Cardiac fibroblast (primary cell): ENCODE results near the gene SMYD1.

ENCODE experiments used
- DNase-seq, 2 donors: peaks; one replicate each; pipeline versions ENCODE4 v3.0.0 to v3.0.0-alpha.2; 2010; ENCODE audit warnings: low read depth in 2 of 2
- H3K4me3 ChIP-seq, 2 donors: replicated peaks in 1 of 2; 1 replicate in 1 of 2; 2 replicates in 1 of 2; pipeline ENCODE4 v1.5.1; 2011; ENCODE audit warnings: low read depth in 2 of 2, low read length in 2 of 2, mild to moderate bottlenecking in 2 of 2, moderate library complexity in 1 of 2
- CTCF ChIP-seq: IDR thresholded peaks from one replicate; pipeline ENCODE4 v1.5.1; 2011; ENCODE audit warnings: low read depth, mild to moderate bottlenecking, low read length, inconsistent platforms

SMYD1 gene

GRCh38 chr2:88054782-88055370 is 12.7 kb upstream of the SMYD1 start:
- peak; percentile 54 to 57 for DNase-seq
- peak overlapping the region; percentile 74 to 80 for H3K4me3 ChIP-seq
- TF ChIP-seq CTCF, result no peak

GRCh38 chr2:88055371-88056128 is 12.1 kb upstream of the SMYD1 start, which contains the start of gene KRCC1:
KRCC1 (minus strand) TSS chr2:88055783; CDS start chr2:88028563, 27,220 bp downstream.
- peak; percentile 97 to 98 for DNase-seq
- H3K4me3 ChIP-seq, result peak within 1 kb of the TSS; percentile 74 to 80
- TF ChIP-seq CTCF, result no peak

- no peak overlapping the region for H3K4me3 ChIP-seq
- DNase-seq, result no peak
- TF ChIP-seq CTCF, result no peak
These were observed 10.2 kb upstream of the SMYD1 start for GRCh38 chr2:88057437-88057844.

GRCh38 chr2:88058191-88058590 is 9.4 kb upstream of the SMYD1 start:
- no peak overlapping the region for H3K4me3 ChIP-seq
- no peak for TF ChIP-seq CTCF
- no peak for DNase-seq

- no peak overlapping the region for H3K4me3 ChIP-seq
- DNase-seq, result peak; percentile 47 to 52
- TF ChIP-seq CTCF, result peak; percentile 77
These were observed 7.4 kb upstream of the SMYD1 start for GRCh38 chr2:88059979-88060906.

- H3K4me3 ChIP-seq, result no peak overlapping the region
- DNase-seq, result no peak
- no peak for TF ChIP-seq CTCF
These were observed 6.7 kb upstream of the SMYD1 start for GRCh38 chr2:88060907-88061275.
